UCSD-AML1 (cell line): Measurements from ENCODE around the gene C5orf58.

Experiments used
- DNase-seq: peaks from one replicate; lab custom pipeline; 2025; ENCODE audit not compliant: unreplicated experiment; lab: John Stamatoyannopoulos, UW

C5orf58 gene, protein sequence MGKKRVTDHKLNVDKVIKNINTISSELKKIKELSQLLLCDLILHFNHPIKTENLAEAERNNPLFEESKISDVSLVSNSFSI

DNA sequence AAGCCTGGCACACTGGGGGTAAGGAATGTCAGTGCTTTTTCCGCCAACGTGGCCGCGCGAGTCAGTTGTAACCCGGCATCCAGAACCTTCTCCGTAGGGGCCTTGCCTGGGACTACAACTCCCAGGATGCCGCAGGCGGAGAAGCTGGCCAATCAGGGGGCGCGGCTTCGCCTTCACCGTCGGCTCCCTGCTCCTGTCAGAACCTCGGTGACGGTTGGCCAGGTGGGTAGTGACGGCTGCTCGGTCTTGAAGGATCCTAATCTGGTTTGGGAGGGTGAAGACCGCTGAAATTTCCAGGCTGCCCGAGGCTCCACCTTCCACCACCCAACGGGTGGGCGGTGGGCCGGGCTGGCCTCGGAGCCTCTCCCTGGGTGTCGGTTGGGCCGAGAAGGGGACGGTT lies at the start of gene C5orf58:
Gene C5orf58, plus strand, starts transcription at position 200 of the 400 bp plus-strand sequence. CDS start 1,992 bp downstream, outside the sequence.
- DNase-seq, result no peak

DNA sequence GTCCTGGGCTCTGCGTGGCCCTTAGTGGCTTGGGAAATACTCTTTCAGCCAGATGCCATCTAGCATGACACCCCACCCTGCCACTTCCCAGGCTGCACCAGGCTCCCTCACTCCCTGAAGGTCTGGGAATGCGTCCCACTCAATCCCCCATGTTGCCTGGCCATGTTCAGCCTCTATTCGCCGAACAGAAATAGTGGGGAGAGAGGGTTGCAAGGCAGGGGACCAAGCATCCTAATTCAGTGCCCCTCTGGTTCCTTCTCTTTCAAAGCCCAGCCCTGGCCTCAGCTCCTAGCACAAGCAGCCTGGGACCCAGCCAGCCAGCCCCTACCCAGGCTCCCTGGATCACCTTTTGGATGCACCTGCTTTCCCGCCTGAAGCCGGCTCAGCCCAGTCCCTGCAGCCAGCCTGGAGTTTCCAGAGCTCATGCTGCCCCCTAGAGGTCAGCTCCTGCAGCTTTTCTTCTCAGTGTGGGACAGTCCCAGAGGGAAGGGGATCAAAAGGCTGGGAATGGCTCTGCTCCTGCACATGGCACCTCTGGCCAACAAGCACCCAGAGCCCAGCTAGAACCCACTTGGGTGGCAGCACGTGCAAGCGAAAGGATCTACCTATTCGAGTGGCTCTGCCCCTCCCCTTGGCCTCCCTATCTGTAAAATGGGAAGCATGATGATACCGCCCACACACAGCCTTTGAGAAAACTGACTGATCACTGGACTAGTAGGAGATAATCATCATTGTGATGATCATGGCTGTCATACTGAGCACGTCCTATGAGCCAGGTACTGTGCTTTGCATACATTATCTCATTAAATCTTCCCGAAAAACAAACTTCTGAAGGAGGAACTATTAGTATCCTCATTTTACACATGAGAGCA lies 48.7 kb upstream of the C5orf58 start:
- peak; percentile 46 for DNase-seq

DNA sequence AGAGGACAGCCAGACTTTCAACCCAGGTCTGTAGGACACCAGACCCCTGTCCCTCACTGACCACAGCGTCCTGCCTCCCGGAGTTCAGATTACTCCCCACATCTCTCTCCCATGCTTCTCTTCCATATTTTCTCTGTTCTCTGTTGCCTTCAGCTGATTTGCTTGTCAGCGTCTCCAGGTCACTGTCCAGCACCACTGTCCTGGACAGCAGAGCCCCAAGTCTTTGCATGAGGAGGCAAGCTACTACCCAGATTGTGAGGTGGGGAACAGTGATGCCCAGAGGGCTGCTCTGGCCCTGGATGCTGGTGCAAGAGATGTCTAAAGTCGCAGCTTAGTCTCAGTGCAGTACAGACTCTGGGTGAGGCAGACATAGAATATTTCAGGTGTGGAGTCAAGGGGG lies 48.0 kb upstream of the C5orf58 start:
- no peak for DNase-seq

DNA sequence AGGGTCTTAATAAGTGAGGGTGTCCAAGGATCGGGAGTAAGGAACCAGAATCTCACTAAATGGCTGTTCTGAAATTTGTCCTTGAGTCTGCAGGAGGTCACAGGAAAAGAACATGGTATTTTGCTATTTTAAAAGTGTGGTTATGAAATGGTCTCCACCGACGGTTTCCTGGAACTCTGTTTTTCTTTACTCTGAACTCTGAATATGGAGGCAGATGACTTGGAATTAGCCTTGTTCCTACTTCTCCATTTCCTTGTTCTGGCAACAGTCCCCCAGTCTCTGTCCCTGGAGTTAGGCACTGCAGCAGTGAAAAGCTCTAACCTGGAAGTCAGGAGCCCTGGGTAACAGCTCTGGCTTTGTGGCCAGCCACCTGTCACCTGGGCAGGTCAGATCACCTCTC lies 46.6 kb upstream of the C5orf58 start:
- DNase-seq, result no peak

DNA sequence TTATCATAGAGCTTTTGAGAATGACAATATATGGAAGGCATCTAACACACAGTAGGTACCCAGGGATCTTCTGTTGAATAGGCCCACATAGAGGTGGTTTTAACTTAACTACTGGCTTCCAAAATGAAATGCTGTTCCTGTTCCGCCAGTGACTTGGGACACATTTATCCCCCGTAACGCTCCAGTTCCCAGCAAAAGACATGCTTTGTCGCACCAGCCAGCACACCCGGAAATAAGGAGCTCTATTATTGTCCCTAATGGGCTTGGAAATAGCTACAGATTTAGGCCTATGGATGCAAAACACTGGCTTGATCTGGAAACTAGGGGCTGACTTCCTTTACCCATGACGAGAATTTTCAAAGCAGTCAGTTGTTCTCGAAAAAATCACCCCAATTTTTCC lies 45.9 kb upstream of the C5orf58 start:
- no peak for DNase-seq

DNA sequence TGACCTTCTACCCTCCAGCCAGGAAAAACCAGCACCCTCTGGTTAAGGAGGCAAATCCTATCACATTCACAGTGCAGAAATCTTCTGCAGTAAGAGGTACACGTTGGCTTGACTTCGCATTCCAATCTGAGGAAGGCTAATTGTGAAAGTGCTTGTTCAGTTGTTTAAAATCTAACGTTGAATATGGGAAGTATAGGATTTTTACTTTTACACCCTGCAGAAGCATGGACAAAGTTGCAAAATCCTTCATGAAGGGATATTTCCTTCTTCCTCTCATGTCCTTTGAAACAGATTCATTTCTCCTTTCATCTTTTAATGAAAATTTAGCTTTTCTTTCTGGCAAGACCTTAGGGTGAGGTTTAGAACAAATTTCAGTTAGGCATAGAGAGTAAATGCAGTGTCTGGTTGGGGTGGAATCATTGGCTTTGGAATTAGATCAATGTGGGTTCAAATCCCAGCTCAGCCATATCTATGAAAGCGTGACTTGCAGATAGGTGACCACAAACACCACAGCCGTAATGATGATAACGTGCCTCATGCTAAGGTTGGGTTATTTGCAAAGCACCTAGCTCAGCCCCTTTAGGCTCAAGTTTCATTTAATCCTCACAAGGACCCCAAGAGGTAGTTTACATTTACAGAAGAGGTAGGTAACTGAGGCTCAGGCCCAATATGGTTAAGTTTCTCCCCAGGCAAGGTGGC lies 42.2 kb upstream of the C5orf58 start:
- no peak for DNase-seq

DNA sequence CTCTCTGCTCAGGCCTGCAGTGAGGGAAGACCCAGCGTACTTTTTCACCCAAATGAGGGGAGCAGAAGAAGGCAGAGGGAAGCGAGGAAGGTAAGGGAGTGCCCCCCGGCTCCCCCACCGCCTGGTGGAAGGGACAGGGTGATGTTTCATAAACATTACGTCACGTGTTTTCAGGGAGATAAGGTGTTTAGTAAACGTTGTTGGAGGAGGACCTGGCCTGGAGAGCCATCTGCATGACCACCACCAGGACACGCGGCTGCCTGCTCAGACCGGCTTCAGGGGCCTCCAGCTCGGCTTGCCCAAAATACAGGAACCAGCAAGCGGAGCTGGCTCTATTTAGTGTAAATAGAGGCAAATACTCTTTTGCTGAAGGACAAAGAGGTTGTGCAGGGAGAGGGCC lies 40.0 kb upstream of the C5orf58 start:
- no peak for DNase-seq

DNA sequence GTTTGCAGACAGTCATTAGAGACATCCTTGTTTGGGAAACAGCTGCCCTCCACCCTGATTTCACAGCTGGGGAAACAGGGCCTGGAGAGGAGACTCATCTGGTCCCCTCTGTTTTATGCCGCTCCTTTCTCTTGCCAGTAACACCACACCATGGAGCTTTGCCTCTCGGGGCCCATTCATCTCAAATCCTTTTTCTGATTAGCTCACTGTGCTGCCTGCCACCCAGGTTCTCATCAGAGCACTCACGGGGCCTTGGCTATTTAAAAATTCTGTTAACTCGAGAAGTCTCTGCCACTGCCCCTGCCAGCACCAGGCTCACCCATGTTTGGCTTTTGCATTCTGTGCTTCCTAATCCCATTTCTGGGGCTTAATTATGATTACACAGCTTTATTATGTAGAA lies 36.8 kb upstream of the C5orf58 start:
- DNase-seq, result no peak

DNA sequence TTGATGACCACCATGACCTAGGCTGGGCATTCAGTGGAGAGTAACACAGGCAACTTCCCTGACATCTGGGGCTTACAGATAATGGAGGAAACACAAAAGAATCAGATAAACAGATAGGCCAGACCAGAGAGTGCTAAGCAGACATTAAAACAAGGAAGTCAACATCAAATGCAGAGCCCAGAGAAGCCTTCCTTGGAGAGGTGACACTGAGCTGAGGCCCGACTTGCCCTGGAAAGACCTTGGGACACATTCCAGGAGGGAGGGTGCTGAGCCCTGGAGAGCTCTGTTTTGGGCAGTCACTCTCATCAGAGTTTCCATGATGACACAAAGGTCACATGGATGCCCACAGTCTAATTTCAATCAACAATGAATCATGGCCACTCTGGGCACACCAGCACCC lies 31.9 kb upstream of the C5orf58 start:
- no peak for DNase-seq

DNA sequence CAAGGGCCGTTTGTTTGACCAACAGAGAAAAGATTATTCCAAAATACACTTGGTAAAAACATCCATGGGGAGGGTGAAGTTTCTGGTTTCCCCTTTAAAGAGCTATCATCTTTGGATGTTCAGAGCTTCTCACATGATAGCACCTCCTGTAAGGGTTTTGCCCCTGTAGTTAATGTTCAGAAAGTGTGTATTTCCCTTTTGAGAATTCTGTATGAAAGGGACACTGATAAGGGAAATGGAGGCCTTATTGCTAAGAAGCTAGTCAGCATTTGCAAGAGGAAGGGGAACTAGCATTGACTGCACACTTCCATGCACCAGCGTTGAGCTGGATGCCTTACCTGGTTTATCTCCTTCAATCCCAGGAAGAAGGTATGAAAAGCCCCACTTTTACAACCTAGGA lies 31.5 kb upstream of the C5orf58 start:
- DNase-seq, result no peak

DNA sequence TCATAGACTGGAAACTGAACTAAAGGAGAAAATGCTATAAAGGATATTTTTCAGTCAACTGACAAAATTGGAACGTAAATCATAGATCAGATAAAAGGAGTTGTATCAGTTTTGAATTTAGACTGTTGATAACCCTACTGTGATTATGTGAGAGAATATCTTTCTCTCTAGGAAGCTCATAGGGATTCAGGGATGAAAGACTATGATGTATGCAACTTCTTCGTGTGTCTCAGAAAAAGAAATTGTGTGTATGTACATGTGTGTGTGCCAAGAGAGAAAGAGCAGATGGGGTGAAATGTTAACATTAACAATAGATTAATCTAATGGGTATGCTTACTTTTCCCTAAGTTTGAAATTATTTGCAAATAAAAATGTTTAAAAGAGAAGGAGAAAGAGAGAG lies 30.7 kb upstream of the C5orf58 start:
- no peak for DNase-seq

DNA sequence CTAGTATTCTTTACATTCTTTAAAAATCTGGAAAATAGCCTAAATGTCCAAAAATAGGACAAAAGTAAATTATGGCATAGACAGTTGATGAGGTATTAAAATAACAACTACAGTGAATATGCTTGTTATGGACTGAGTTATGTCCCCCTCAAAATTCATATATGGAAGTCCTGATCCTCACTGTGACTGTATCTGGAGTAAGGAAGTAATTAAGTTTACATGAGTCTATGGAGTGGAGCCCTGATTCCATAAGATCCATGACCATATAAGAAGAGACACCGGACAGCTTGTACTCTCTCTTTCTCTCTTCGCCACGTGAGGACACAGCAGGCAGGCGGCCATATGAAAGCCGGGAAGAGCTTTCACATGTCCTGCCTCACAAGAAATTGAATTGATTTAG lies 28.6 kb upstream of the C5orf58 start:
- DNase-seq, result no peak

DNA sequence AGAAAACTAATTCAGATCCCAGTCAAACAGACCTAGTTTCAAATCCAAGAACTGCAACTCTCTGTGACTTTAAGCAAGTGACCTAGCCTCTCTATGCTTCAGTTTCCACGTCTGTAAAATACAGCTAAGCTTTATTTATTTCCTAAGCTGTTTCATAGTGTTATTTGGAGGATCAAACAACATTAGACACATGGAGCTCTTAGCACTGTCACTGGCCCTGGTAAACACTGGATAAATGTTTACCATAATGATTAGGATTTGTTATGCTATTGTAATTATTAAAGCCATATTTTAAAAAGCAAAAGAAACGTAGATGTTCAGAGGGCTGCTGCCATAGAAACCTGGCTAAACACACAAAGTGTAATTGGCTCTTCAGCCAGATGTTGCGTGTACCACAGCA lies 26.6 kb upstream of the C5orf58 start:
- no peak for DNase-seq

DNA sequence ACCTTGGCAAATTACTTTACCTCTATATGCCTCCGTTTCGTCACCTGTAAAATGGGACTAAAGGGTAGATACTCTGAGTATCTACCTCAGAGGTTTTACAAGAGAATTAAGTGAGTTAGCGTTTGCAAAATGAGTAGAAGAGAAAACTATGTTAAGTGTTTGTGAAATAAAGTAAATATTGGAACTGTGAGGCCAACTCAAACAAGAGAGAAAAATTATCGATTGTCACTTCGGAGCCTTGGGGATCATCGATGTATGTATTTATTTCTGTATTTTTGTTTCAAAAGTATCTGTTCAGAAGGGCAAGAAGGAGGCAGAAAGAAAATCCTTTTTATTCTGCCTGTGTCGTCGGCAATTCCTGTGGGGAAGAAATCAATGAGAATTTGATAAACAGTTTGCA lies 25.8 kb upstream of the C5orf58 start:
- DNase-seq, result no peak

DNA sequence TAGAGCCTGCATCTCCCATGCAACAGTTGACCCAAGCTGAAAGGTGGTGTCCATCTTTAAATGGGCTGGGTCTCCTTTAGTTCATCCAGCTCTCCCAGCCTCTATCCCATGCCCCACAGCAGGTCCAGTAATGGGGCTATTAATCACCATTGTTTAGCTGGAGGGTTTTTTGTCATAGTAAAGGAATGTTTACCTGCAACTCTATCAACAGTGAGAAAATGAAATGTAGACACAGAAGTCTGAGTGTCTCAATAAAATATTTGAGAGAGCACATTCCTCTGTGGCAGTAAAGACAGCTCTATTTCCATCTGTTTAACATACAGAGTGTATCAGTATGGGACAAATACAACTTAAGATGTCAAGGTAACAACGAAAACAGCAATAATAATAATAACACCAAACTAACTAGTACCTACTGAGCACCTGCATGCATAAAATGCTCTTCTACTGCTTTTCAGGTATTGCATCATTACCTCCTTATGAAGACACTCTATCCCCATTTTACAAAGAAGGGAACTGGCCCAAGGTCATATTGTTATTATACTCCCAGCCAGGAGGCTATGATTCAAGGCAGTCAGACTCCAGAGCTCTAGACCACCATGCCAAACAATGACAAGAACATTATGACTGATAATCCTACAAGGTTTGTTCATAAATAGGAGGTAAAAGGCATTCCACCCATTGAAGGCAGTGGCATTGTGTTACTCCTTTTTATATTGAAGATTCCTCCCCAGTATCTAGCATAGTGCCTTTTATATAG lies 21.0 kb upstream of the C5orf58 start:
- no peak for DNase-seq

DNA sequence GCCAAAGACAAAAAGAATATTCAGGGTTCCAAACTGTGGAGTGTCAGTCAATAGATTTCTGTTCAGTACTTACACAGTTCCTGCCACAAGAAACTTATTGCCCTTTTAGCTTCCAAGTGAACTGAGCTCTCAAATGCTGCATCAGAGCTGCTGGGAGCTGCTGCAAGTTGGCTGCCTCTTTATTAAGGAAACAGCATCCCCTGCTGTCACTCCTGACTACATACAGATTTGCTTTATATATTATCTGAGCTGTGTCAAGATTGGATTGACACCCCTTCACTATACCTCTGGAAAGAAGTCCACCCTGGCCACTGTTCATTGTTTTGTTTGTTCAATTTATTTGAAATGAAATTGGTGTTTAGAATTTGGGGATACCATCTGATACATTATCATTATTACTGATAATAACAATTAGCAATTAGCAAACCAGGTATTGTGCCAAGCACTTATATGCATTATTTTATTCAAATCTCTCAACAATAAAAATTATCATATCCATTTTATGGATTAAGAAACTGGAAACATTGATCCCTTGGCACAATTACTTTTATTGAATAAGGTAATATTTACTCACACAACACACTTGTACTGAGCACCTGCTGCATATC lies 16.4 kb upstream of the C5orf58 start:
- DNase-seq, result peak; percentile 20

DNA sequence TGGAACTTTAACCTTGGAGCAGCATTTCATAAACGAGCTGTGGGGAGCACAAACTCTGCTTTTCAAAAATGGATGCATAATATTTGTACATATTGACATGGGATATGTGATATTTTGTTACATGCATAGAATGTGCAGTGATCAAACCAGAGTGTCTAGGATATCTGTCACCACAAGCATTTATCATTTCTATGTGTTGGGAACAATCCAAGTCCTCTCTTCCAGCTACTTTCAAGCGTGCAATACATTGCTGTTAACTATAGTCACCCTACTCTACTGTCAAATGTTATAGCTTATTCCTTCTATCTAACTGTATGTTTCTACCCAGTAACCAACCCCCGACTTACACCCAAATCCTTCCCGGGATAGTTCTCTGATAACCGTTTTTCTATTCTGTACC lies 15.0 kb upstream of the C5orf58 start:
- DNase-seq, result no peak

DNA sequence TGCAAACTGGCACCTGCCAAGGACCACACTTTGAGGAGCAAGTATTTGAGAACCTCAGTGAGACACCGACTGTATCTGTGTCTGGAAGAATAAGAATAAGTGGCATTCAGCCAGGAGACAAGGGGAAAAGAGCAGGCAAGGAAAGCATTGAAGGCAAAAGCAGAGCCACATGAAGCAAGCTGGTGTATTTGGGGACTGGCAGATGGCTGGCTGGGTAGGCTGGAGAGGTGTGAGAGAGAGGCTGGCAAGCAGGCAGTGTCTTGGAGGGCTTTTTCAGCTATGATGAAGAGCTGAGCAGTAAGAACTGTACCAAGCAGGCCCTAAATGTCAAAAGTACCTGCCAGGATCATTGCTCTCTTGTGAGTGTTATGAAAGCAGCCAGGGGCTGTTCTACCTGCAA lies 14.1 kb upstream of the C5orf58 start:
- DNase-seq, result no peak

DNA sequence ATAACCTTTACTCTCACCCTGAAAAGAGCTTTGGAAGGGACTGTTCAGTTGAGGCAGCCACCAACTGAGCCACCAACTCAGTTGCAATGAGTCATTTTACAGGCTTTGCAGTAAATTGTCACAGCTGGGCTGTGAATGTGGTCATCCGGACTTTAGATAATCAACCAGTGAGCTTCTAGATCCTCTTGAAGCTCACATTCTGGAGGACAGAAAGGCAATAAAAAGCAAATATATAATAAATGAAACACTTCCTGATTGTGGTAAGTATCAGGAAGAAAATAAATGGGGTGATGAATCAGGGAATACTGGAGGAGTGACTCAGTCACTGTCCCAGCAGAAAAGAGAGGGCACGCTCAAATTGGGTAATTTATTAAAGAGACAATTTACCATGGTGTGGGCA lies 13.2 kb upstream of the C5orf58 start:
- DNase-seq, result no peak

DNA sequence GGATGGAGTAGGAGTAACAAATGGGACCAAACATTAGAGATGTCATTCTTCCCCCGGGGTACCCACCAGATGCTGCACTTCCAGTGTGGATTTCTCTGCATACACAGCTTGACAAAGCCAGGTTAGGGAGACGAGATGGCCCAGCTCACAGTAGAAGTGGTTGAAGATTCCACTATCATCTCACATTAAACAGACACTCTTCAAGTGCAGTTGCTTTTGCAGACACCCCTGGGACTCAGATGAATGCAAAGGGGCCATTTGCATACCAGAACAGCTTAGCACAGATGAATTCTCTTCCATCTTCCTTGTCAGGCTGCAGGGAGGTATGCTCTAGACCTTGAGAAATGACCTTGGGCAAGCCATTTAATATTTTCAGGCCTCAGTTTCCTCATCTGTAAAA lies 12.6 kb upstream of the C5orf58 start:
- DNase-seq, result no peak

DNA sequence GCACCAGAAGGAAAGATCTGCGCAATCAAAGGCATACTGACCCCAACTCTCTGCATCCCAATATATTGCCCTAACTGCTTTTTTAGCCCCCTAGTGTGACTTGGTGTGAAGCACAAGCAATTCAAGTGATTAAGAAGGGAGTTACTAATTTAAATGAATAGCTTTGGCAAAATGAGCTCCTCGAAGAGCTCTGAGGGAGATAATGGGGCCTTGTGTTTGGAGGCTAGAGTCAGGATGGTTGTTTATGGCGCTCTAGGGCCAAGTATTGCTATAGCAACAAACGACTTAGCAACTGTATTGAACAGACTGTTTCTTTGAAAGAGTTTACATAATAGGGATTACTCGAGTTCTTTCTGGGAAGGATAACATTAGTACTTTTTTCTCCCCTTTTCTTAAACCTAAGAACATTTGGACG lies 11.5 kb upstream of the C5orf58 start:
- DNase-seq, result no peak
